Left lobe of liver (tissue), 2 donors: Measurements from ENCODE around the gene DNAH9. TPM values are rescaled to one million over a fixed set of nuclear protein-coding genes. Genes with fewer than 3 reads are reported as not detected.
A peak's percentile ranks its signal among the peaks of the same experiment; 100 is the strongest.

Experiments
- ATAC-seq: fragments of 200-7000 bp; cut with Tn5 transposase; one replicate; pipeline ENCODE4 v1.9.1; 2020; ENCODE audit warnings: mild to moderate bottlenecking, moderate library complexity
- DNase-seq: peaks from one replicate; pipeline ENCODE4 v3.0.0-alpha.2; 2020; ENCODE audit warnings: low spot score
- total RNA-seq: library from RNA; stranded (reverse); gene quantifications from one replicate; pipeline ENCODE4 v1.2.1, GENCODE V29; 2021
- donor health status: DM: no; HTN: no; CAD: no; lungs with moderate emphysema.
- donor health status: DM: no; HTN: yes; CAD: no.

Gene DNAH9
- total RNA-seq, 1 donor from 2014 or later: 0.20 TPM

GRCh38 chr17:11823862-11824261, 225.6 kb downstream of the DNAH9 start:
- no peak for ATAC-seq
- DNase-seq: no peak

DNA sequence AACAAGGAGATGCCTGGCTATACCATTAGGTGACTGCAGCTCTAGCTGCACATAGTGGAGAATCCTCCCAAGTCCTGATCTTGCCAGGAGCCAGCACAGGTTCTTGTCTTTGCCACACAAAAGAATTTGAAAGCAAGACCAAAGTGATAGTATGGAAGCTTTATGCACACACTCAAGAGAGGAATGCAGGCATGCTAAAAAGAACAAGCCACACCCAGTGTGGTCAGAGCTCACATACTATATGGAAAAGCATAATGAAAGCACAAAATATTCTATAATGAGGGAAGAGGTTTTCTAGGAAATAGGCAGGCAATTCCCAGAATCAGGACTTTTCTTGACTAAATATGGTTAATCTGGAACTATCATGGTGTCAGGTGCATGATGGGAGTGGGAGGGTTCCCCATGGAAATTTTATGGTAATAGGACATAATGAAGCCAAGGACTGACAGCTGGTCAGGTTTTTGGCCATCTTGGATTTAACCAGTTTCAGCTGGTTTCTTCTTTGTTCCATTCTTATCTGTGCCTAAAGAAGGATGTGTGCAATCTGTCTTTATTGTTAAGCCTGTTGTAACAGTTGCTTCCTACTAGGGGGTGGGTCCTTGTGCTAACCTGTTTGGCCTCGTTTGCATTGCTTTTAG, 227.4 kb downstream of the DNAH9 start:
- DNase-seq (no peak), ATAC-seq (no peak)

DNA sequence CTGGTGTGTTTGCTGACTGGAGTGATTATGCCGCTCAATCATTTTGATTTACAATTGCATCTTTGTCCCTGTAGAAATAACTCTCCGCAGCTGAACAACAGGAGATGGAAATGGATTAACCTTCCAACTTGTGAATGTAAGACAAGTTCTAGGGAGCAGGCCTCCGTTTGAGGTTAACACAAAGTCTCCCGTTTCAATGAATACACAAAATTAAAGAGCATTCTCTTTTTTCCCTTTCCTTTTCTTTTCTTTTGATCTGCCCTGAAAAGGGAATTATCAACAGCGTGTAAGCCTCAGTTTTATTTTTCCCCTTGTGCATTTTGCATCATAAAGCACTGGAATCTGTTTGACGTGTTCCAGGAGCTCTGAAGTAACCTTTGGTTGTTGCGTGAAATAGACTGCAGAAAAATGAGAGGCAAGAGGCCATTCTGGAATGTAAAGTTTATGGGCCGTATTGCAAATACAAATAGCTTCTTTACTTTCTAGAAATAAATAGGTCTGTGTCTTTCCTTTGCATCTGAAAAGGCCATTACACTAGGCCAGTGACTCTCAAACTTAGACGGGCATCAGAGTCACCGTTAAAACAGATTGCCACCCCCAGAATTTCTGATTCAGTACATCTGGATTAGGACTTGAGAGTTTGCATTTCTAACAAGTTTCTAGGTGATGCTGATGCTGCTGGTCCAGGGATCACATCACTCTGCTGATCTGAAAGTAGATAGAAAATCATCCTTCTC, 234.3 kb downstream of the DNAH9 start:
- ATAC-seq (no peak), DNase-seq (no peak)

- no peak for ATAC-seq
- DNase-seq: no peak
Observed at GRCh38 chr17:11836508-11836907, 238.2 kb downstream of the DNAH9 start.

DNA sequence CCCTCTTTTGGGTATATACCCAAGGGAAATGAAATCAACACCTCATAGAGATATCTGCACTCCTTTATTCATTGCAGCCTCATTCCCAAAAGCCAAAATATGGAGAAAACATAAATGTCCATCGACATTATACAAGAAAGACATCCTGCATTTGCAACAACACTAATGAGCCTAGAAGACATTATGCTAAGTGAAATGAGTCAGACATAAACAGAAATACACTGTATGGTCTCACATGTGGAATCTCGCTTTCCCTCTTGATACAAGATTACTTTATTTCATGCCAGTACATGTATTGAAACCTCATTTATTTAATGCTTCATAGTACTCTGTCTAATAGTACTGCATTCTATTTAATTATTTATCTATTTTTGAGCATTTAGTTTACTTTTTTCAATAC, 241.8 kb downstream of the DNAH9 start:
- ATAC-seq: no peak
- DNase-seq: no peak

DNA sequence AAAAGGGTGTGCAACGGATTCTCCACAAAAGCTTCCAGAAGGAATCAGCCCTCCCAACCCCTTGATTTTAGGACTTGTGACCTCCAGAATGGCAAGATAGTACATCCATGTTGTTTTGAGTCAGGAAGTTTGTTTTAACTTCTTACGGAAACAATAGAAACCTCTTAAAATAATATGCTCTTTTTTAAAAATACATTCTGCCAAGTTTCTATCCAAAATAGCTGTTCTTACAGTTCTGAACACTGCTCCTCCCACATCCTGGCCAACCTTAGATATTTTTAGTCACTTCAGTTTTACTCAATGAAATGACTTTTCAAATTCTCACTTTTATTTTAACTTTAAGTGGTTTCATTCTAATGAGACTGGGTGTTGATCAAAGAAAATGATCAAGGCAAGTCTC, 242.6 kb downstream of the DNAH9 start:
- DNase-seq (no peak), ATAC-seq (no peak)

GRCh38 chr17:11848330-11848729, 250.1 kb downstream of the DNAH9 start:
- ATAC-seq (no peak), DNase-seq (no peak)

GRCh38 chr17:11852231-11852630, 254.0 kb downstream of the DNAH9 start:
- DNase-seq (no peak), ATAC-seq (no peak)

GRCh38 chr17:11852912-11853311, 254.6 kb downstream of the DNAH9 start:
- DNase-seq: no peak
- no peak for ATAC-seq

DNA sequence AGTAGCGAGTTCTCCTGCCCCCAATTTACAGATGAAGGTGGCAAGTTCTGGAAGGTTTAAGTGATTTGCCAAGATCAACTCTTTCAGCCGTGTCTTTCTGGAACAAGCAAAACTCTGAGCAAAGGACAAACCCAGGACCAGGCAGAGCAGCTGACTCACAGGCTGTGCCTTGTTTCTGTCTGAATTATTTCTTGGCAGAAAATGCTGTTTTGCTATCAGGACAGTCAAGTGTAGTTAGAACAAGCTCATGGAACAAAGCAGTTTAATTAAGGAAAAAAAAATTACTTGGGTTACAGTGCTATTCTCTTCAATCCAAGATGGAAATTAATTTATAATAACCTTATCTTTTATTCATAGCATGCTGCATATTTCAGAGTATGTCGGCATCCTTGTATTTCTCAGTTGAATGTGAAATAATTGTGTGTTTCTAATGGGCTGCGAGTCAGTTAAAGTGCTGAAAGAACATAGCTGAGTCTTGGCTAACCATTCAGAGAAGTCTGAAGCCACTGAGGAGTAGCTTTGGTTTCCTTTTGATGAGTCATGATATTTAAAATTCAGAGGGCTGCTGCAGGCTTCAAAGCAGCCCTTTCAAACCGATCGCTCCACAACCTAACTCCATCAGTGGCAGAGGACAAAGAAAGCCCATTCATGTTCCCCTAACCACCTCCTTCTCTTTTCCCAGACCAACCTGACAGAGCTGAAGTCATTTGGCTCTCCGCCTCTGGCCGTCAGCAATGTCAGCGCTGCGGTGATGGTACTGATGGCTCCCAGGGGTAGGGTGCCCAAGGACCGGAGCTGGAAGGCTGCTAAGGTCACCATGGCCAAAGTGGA, 255.3 kb downstream of the DNAH9 start:
- no peak for DNase-seq
- no peak for ATAC-seq

DNA sequence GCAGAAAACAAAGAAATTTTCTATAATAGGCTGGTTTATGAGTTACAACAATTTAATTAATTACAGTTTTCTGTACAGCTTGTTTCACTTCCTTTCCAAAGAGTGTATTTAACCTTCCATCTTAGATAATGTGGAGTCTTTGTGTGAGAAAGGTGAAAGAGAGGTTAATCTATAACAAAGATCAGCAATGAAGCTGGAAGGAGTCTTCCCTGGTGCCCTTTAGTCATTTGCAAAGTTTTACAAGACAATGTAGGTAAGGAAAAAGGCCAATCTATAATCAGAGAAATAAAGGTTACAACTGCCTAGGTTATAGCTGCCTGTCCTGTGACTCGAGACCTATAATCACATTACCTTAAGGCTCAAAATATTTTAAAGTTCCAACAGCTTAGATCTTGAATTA, 257.0 kb downstream of the DNAH9 start:
- no peak for DNase-seq
- ATAC-seq: no peak

- ATAC-seq (no peak), DNase-seq (no peak)
Observed at GRCh38 chr17:11857006-11857405, 258.7 kb downstream of the DNAH9 start.

- DNase-seq: no peak
- no peak for ATAC-seq
Observed at GRCh38 chr17:11869680-11870394, 271.6 kb downstream of the DNAH9 start.

GRCh38 chr17:11871773-11872172, 273.5 kb downstream of the DNAH9 start:
- no peak for DNase-seq
- ATAC-seq: no peak

GRCh38 chr17:11874756-11875155, 276.5 kb downstream of the DNAH9 start:
- DNase-seq: no peak
- ATAC-seq: no peak

GRCh38 chr17:11880714-11881113, 282.4 kb downstream of the DNAH9 start:
- DNase-seq (no peak), ATAC-seq (peak; percentile 87)

- ATAC-seq (no peak), DNase-seq (no peak)
Observed at GRCh38 chr17:11882716-11883115, 284.4 kb downstream of the DNAH9 start.

DNA sequence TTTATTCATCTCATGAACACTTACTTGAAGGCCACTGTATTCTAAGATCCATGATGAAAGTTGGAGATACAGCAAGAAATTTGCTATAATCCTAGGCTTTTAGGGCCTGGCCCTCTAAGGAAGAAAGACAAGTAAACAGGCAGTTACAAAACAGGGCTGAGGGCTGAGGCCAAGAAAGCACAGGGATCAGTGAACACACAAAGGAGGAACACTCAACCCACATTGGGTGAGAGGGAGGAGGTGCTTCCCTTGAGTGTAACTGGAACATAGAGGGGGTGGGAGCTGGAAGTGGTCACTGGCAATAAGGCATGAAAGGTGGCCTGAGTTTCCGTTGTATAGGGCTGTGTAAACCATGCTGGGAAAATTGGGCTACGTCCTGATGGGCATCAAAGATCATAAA, 286.8 kb downstream of the DNAH9 start:
- ATAC-seq: no peak
- DNase-seq: no peak

DNA sequence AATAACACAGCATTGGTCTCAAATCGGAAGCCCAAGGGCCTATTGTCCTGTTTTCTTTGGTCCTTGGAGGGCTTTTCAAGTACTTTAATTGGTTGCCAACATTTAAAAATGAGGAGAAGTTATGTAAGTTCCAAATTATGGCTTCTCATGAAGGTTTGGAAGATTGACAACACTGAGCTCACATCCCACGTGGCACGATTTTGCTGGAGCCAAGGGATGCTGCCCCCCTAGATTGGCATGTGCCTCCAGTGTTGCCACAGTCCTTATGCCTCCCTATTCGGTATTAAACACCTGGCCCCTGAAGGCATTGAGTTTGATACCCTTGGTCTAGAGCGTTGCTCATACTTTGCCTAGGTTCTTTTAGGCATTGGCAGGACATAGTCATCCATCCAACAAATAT, 291.0 kb downstream of the DNAH9 start:
- no peak for ATAC-seq

DNA sequence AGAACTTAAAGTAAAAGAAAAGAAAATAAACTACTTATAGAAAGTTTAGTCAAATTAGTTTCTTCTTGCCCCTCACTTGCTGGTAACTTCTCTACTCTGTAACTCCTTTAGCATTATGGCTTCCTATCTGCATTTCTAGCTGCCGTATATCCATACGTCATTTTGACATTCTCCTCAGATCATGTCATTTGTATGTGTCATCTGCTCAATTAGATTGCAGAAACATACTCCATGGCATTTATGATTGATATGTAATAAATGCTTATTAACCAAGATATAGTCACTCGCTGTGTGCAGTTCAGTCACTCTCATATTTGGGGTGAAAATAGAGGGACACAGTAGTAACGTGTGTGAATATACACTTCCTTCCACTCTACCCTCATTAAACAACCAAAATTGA, 295.6 kb downstream of the DNAH9 start:
- ATAC-seq: no peak
- no peak for DNase-seq

More for the DNA sequence above, 291.0 kb downstream of the DNAH9 start:
- DNase-seq: no peak

GRCh38 chr17:11896199-11896598, 297.9 kb downstream of the DNAH9 start:
- DNase-seq: no peak
- no peak for ATAC-seq
